Measurements from ENCODE around the gene ZMYM4. TPM values are rescaled to one million over a fixed set of nuclear protein-coding genes. Genes with fewer than 3 reads are reported as not detected.

Gene ZMYM4
- total RNA-seq, 1 experiment from 2014 or later, result 66.0 TPM

DNA sequence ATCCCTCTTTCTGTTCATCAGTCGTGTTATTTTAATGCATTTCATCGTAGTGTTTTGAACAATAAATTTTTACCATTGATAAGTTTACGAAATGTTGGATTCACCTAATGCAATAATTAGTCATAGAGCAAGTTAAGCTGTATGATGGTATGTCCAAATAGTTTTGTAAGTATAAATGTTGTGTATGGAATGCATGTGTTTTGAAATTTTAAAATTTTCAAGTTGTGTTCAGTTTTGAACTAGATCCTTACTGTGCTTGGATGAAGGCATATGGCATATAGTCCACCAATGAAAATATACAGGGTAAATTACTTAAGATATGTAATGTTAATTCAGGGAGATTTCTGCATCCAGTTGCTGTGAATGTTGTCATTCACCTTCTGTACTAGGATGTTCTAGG lies 2.3 kb downstream of the ZMYM4 start:
- Histone ChIP-seq H2BK120ac (ENCODE audit: low read depth, low read length, poor library complexity, severe bottlenecking) (no peak overlapping the region), H3K4ac (ENCODE audit: low read depth, low read length) (no peak overlapping the region), H3K18ac (ENCODE audit: insufficient read length, low read depth, low read length) (no peak overlapping the region), H4K8ac (replicated peaks; ENCODE audit: insufficient read length, low read depth, low read length) (no peak overlapping the region), H2BK5ac (ENCODE audit: insufficient read length, low read length) (no peak overlapping the region), H3K4me2 (ENCODE audit: insufficient read depth, insufficient read length, low read length) (no peak overlapping the region), H3K56ac (ENCODE audit: insufficient read length, low read depth, low read length) (no peak overlapping the region), H3K9me3 (ENCODE audit: control insufficient read depth, low read depth, low read length) (no peaks in the 10 kb centered on the region), H3K79me2 (ENCODE audit: insufficient read depth, low read length) (peaks cover 31% of the 10 kb centered on the region; the same call in 1 of the 2 replicates), H4K91ac (ENCODE audit: insufficient read length, low read depth, low read length) (no peak overlapping the region), H2BK12ac (ENCODE audit: insufficient read length, low read depth, low read length) (no peak overlapping the region), H3K4me1 (ENCODE audit: insufficient read depth, low read length) (peaks cover 3% of the 10 kb centered on the region; the same call in 1 of the 2 replicates), H2AK5ac (ENCODE audit: insufficient read length, low read length) (no peak overlapping the region), H3K27ac (ENCODE audit: insufficient read length, low read depth, low read length) (no peak overlapping the region), H3K79me1 (ENCODE audit: insufficient read depth, low read depth, low read length, poor library complexity, severe bottlenecking) (peaks cover 5% of the 10 kb centered on the region), H2BK20ac (ENCODE audit: low read depth, low read length, poor library complexity, severe bottlenecking) (no peak overlapping the region), H3K14ac (ENCODE audit: insufficient read depth, low read length) (no peak overlapping the region), H3K23me2 (ENCODE audit: insufficient read length, low read depth, low read length, poor library complexity, severe bottlenecking) (peaks cover 6% of the 10 kb centered on the region), H3K27me3 (ENCODE audit: insufficient read depth, low read length) (no peaks in the 10 kb centered on the region), H2AFZ (ENCODE audit: low read length) (no peak overlapping the region), H4K5ac (ENCODE audit: insufficient read length, low read depth, low read length) (no peak overlapping the region), H4K20me1 (ENCODE audit: control insufficient read depth, insufficient read depth, insufficient read length) (no peaks in the 10 kb centered on the region), H3T11ph (ENCODE audit: low read length) (no peak overlapping the region), H2BK15ac (ENCODE audit: low read depth, low read length) (no peak overlapping the region), H3K23ac (ENCODE audit: insufficient read length, low read depth, low read length) (no peak overlapping the region), H3K9ac (ENCODE audit: extremely low read depth, insufficient read length, low read length) (no peak overlapping the region)
- Mint-ChIP-seq H3K27ac (no peak overlapping the region; a peak in 1 of 7 replicates), H3K4me3 (peak overlapping the region in 1 of 2 experiments; percentile 94; a peak in 3 of 5 replicates), H3K27me3 (ENCODE audit: low read depth) (no peaks in the 10 kb centered on the region), H3K36me3 (ENCODE audit: insufficient read depth in 1 of 3, low read depth in 3 of 3) (peaks cover 11 to 17% (median 16%) of the 10 kb centered on the region in 3 experiments; a peak in 6 of 7 replicates), H3K4me1 (peaks cover 8 to 19% of the 10 kb centered on the region in 2 experiments; a peak in 3 of 4 replicates), H3K9me3 (peaks cover 0 to 4% of the 10 kb centered on the region in 2 experiments; a peak in 1 of 5 replicates)
- DNase-seq, result no peak
- WGBS (ENCODE audit: extremely low coverage, insufficient read length, low lambda C conversion rate), result no CpG with 5 or more reads among the region's 3 CpGs
- TF ChIP-seq, protein P1, sequence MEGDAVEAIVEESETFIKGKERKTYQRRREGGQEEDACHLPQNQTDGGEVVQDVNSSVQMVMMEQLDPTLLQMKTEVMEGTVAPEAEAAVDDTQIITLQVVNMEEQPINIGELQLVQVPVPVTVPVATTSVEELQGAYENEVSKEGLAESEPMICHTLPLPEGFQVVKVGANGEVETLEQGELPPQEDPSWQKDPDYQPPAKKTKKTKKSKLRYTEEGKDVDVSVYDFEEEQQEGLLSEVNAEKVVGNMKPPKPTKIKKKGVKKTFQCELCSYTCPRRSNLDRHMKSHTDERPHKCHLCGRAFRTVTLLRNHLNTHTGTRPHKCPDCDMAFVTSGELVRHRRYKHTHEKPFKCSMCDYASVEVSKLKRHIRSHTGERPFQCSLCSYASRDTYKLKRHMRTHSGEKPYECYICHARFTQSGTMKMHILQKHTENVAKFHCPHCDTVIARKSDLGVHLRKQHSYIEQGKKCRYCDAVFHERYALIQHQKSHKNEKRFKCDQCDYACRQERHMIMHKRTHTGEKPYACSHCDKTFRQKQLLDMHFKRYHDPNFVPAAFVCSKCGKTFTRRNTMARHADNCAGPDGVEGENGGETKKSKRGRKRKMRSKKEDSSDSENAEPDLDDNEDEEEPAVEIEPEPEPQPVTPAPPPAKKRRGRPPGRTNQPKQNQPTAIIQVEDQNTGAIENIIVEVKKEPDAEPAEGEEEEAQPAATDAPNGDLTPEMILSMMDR (conservative IDR thresholded peaks at IDR 0.05), result no peak

Measured in H9 (cell line).